ENCODE results near the gene CKMT1A. TPM values are rescaled to one million over a fixed set of nuclear protein-coding genes. Genes with fewer than 3 reads are reported as not detected.
"Not testable (repeated sequence)": the region's sequence is repeated elsewhere in the genome, so short reads cannot be mapped to it uniquely, and the experiment has no call there.

CKMT1A gene
- total RNA-seq (0.79 TPM), polyA plus RNA-seq (2.4 TPM)

DNA sequence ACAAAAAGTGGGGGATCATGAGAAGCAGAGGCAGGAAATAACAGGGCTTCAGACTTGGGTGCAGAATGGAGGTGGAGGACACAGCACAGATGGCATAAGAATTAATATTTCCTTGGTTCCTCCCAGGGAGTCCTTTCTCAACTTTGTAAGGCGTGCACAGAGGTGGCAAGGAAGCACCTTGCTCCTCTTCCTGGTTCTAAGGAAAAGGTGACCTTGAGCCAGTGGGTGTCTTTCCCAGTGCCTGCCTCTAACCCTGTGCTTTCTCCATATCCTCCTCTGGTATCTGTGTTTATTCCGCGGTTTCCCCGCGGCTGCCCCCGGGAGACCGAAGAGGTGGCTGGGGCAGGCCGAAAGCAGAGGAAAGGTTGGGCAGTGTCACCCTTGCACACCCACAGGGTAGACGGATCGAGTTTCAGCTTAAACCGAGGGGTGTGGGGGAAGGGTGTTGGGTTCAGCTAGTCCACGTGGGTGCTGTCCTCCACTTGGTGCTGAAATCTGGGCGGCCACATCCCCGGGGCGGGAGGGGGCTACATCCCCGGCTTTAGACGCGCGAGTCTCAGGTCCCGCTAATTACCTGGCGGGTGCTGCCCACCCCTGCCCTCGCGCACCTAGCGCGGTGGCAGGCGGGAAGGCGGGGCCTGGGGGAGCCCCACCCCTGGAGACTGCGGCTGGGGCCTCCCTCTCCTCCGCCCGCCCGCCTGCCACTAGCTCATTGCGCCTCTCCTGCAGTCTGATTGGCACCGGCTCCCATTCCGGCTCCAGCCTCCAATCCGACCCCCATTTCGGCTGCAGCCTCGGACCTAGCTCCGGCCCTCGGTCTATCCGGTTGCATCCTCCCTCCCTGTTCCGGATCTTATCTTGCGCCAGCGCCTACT is at the start of gene CKMT1A:
Gene CKMT1A (plus strand): TSS at position 712 of the 875 bp plus-strand sequence. CDS start 192 bp downstream, outside the sequence.
- DNase-seq (ENCODE audit: extremely low spot score); H3K36me3 ChIP-seq (ENCODE audit: insufficient read depth); H3K27ac ChIP-seq (ENCODE audit: low read depth); H3K4me3 ChIP-seq (ENCODE audit: low read depth, low read length); H3K4me1 ChIP-seq (ENCODE audit: insufficient read depth): not testable (repeated sequence)
- no CpG with 5 or more reads among the region's 43 CpGs for WGBS

DNA sequence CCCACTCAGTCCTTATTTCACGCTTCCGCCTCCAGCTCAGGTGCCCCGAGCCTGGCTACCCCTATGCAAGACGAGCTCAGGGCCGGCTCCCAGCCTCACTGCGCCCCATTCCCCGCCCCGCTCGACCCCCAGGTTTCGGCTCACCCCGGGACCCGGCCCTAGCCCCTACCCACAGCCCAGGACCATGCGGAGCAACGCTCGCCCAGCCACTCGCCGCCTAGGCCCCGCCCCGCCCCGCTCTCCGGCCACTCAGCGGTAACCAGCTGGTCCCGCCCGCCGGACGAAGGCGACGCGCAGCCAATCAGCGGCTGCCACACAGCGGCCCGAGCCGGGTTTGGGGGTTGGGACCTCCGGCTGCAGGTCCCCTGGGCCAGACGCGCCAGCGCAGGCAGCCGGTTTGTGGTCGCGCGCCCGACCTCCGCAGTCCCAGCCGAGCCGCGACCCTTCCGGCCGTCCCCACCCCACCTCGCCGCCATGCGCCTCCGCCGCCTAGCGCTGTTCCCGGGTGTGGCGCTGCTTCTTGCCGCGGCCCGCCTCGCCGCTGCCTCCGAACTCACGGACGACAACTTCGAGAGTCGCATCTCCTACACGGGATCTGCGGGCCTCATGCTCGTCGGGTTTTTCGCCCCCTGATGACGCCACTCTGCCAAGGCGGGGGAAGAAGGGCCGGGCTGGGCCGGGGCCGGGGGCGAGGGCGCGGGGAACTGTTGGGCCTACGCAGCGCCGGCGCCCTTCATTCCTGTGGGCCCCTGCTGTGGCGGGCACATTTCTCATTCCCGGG is 44.8 kb upstream of the CKMT1A start, which contains the start of gene CATSPER2:
Gene CATSPER2 (minus strand): TSS at position 196 of the 781 bp plus-strand sequence. CDS start 783 bp downstream, outside the sequence.
- DNase-seq (ENCODE audit: extremely low spot score): no peak
- WGBS: 74% methylated on average over 85 of the region's 85 CpGs

DNA sequence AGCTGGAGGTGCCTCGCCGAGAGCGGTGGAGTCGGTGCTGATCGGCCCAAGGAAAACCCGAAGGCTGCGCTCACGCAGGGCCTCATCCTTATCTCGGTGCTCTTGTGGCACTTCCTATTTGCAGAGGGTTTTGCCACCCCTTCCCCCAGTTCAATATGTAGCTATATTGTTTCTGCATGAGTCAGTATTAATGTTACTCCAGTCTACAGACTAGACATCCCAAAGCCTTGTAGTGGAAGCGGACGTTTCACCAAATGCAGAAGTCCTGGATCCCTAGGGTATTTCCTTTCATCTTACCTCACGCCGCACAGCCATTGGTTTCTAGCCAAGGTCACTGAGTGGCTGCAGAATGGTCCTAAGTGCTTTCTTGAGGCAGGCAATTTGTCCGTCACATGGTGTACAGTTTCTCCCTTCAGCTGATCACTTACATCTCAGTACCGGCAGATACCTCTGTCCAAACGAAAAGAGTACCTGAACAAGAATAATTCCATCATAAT is 44.2 kb upstream of the CKMT1A start:
- DNase-seq (ENCODE audit: extremely low spot score); H3K36me3 ChIP-seq (ENCODE audit: insufficient read depth); H3K4me3 ChIP-seq (ENCODE audit: low read depth, low read length); H3K4me1 ChIP-seq (ENCODE audit: insufficient read depth); H3K27ac ChIP-seq (ENCODE audit: low read depth): not testable (repeated sequence)
- WGBS: 93% methylated on average over 16 of the region's 16 CpGs

More for the DNA sequence above, 44.8 kb upstream of the CKMT1A start, which contains the start of gene CATSPER2:
- Histone ChIP-seq H3K4me3 (ENCODE audit: low read depth, low read length) (no peak within 1 kb of the TSS), H3K4me1 (ENCODE audit: insufficient read depth) (no peaks in the 10 kb centered on the region), H3K27ac (ENCODE audit: low read depth) (no peak within 1 kb of the TSS), H3K36me3 (ENCODE audit: insufficient read depth) (no peaks in the 10 kb centered on the region)

DNA sequence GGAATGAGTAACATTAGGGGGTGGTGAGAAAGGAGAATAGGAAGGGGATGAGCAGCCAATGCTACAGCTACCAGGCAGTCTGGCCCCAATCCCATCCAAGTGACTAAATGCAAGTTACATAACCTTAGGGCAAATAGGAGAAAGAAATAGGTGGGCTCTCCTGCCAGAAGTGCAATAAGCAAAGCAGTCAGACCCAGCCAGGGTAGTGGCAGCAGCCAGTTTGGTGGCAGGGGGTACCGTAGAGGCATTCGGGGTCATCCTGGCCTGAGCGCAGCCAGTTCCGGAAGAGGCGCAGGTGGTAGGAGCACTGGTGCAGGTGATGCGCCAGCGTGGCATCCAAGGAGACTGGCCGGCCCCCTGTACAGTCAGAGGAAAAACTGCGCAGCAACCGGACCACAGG is 33.9 kb upstream of the CKMT1A start:
- whole genome bisulfite sequencing: 96% methylated on average over 5 of the region's 10 CpGs
- not testable (repeated sequence) for H3K36me3 ChIP-seq (ENCODE audit: insufficient read depth); H3K27ac ChIP-seq (ENCODE audit: low read depth); DNase-seq (ENCODE audit: extremely low spot score); H3K4me3 ChIP-seq (ENCODE audit: low read depth, low read length); H3K4me1 ChIP-seq (ENCODE audit: insufficient read depth)

DNA sequence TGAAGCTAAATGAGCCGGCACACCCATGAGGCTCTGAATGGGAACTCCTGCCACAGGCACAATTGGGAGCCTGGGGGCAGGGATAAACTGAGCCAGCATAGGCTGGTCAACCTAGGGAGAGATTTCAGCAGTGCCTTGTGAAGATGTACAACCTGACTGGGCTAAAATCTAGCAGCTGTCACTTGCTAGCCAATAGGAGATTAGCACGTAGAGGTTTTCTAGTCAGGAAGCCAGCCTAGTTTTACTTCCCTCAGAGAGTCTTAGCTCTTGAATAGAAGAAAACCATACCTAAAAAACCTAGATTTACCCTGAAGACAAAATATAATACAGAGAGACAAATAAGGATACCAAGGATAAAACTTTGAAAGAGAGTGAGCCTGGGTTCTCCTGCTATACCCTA is 31.4 kb upstream of the CKMT1A start:
- H3K4me3 ChIP-seq (ENCODE audit: low read depth, low read length); H3K27ac ChIP-seq (ENCODE audit: low read depth); H3K36me3 ChIP-seq (ENCODE audit: insufficient read depth); H3K4me1 ChIP-seq (ENCODE audit: insufficient read depth); DNase-seq (ENCODE audit: extremely low spot score): not testable (repeated sequence)
- WGBS: 100% methylated on average over 1 of the region's 2 CpGs

DNA sequence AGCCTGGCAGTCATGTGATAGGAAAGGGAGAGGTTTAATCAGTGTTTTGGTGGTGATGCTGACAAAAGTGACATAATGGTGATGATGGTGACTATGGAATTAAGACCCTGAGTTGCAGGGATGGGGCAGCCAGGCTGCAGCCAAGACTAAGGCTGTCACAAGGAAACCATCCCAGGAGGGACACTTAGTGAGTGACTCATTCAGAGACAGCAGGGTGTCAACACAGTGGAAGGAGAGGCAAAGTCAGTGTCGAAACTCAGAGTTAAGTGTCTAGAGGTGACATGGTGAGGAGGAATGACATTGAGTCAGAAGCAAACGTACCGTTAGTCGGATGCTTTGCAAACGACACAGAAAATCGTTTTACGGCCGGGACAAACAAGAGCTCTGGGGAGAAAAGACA is 30.3 kb upstream of the CKMT1A start:
- H3K4me3 ChIP-seq (ENCODE audit: low read depth, low read length); DNase-seq (ENCODE audit: extremely low spot score); H3K36me3 ChIP-seq (ENCODE audit: insufficient read depth); H3K4me1 ChIP-seq (ENCODE audit: insufficient read depth); H3K27ac ChIP-seq (ENCODE audit: low read depth): not testable (repeated sequence)
- no CpG with 5 or more reads among the region's 8 CpGs for WGBS

DNA sequence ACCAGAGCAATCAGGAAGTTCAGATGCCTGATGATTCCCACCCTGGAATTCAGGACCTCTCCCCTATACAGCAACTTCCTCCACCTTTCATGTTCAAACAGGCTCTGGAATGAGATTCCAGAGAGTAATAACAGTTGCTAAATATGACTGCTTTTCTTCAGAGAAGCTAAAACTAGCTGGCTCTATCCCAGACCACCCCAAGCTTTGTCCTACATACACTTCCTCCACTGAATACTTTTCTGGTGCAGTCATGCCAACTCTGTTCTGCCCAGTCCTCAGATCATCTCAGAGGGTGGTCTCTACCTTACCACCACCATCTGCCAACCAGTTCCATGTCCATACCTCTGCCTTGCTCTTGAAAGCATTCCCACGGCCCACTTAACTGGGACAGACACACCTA is 27.5 kb upstream of the CKMT1A start:
- DNase-seq (ENCODE audit: extremely low spot score); H3K4me1 ChIP-seq (ENCODE audit: insufficient read depth); H3K27ac ChIP-seq (ENCODE audit: low read depth); H3K4me3 ChIP-seq (ENCODE audit: low read depth, low read length); H3K36me3 ChIP-seq (ENCODE audit: insufficient read depth): not testable (repeated sequence)
- WGBS: no CpG with 5 or more reads among the region's 1 CpG

DNA sequence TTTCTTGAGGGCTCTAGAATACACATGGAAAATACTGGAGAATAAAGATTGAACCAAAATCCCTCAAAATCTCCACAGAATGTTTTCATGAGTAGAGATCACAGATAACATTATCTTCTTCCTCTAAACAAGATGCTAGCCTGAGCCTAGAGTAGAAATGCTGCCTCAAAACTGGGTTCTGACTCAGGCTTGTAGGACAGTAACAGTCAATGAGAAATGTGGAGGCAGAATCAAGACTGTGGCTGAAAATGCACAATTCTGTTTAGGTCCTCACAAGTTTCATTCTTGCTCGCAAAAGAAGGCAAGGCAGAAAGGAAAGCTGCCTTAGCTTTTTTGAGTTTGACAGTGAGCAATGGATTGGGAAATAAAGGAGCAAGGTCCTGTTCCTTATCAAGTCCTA is 19.5 kb upstream of the CKMT1A start:
- not testable (repeated sequence) for H3K27ac ChIP-seq (ENCODE audit: low read depth); DNase-seq (ENCODE audit: extremely low spot score); H3K36me3 ChIP-seq (ENCODE audit: insufficient read depth); H3K4me3 ChIP-seq (ENCODE audit: low read depth, low read length); H3K4me1 ChIP-seq (ENCODE audit: insufficient read depth)
- no CpG with 5 or more reads among the region's 1 CpG for WGBS

DNA sequence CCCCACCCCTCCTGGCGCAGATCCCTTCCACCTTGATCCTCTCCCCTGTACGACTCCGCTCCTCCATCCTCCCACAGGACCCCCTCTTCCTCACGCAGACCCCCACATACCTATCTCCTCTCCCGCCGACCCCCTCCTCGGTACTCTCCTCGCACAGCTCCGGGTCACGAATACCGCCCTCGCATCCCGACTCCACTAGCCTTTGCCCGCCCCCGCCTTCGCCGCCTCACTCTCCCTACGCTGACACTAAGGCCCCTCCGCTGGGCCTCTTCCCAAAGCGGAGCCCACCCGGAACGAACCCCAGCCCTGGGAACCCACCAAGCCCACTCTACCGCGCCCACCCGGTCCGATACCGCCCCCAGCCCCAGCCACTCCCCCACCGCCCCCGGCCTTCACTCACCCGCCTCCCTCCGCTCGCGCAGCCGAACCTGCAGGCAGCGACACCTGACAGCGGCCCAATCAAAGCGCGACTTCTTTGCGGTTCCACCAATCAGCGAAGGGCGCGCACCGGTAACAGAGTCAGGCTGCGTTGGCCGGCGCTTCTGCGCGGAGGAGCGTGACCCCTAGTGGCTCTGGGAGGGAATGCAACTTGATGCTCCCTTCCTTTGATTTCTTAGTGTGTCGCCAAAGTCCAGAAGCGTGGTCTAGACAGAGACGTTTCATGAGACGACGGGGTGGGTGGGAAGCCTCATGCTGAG is 3.9 kb upstream of the CKMT1A start:
- DNase-seq (ENCODE audit: extremely low spot score); H3K27ac ChIP-seq (ENCODE audit: low read depth); H3K36me3 ChIP-seq (ENCODE audit: insufficient read depth); H3K4me3 ChIP-seq (ENCODE audit: low read depth, low read length); H3K4me1 ChIP-seq (ENCODE audit: insufficient read depth): not testable (repeated sequence)
- WGBS: no CpG with 5 or more reads among the region's 54 CpGs

DNA sequence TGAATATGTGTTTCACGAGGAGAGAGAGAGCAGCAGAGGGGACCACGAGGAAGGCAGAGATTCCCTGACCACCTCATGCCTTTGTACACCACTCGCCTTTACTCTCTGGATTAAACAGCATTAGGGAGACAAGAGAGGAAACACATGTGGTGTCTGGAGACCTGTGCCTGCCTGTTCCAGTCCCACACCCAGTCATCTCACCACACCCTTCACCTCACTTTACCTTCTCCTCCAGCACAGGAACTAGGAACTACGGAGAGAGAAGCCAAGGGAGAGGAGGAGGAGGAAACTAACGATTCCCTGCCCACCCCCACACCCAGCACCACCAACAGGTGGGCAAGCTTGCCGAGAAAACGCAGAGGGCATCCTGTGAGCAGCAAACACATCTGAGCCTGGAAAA is 980 bp upstream of the CKMT1A start:
- not testable (repeated sequence) for H3K27ac ChIP-seq (ENCODE audit: low read depth); H3K4me1 ChIP-seq (ENCODE audit: insufficient read depth); H3K36me3 ChIP-seq (ENCODE audit: insufficient read depth); DNase-seq (ENCODE audit: extremely low spot score); H3K4me3 ChIP-seq (ENCODE audit: low read depth, low read length)
- 25% methylated on average over 3 of the region's 7 CpGs for WGBS

DNA sequence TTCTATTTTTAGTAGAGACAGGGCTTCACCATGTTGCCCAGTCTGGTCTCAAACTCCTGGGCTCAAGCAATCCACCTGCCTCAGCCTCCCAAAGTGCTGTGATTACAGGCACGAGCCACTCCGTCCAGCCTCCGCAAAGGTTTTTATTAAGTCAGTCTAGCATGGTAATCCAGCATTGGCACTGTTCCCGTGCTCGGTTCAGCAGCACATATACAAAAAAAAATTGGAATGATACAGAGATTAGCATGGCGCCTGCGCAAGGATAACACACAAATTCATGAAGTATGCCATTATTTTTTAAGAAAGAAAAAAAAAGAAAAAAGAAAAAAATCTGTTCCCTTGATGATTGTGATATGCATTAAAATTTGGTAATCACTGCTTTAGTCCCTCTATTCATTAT is 8.5 kb downstream of the CKMT1A start:
- 37% methylated on average over 7 of the region's 7 CpGs for WGBS
- no peak for DNase-seq (ENCODE audit: extremely low spot score)

DNA sequence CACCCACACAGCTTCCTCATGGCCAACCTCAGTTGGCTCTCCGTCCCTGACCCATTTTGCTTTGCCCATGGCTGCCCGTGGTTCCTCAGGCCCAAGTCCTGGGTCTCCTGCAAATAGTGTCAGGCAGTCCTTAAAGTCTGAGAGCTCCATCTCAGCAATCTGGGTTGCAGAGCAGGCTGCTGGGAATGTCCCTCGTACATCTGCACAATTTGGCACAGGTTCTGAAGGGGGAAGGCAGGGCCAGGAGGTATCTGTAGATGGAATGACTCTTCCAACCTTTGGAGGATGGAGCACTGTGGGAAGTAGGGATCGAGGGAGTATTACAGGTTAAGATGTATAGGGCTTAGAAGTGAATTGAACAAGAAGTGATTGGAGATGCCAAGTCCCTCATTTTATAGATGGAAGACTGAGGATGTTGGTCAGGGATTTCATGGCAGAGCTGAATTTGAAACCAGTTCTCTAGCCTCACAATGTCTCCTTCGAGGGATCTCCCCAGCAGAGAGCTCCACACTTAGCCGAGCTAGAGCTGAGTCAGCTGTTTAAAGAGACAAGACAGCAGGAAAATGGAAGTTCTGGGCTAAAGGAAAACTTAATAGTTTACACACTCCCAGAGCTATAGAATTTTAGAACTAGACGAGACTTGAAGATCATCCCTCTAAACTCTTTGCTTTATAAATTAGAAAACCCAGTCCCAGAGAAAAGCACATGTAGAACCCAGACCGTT is 9.2 kb downstream of the CKMT1A start:
- no peak for DNase-seq (ENCODE audit: extremely low spot score)
- WGBS: 69% methylated on average over 8 of the region's 8 CpGs

More for the DNA sequence above, 8.5 kb downstream of the CKMT1A start:
- H3K27ac ChIP-seq (ENCODE audit: low read depth): no peak overlapping the region
- H3K4me1 ChIP-seq (ENCODE audit: insufficient read depth): no peaks in the 10 kb centered on the region
- no peaks in the 10 kb centered on the region for H3K36me3 ChIP-seq (ENCODE audit: insufficient read depth)
- no peak overlapping the region for H3K4me3 ChIP-seq (ENCODE audit: low read depth, low read length)

More for the DNA sequence above, 9.2 kb downstream of the CKMT1A start:
- no peak overlapping the region for H3K27ac ChIP-seq (ENCODE audit: low read depth)
- H3K4me3 ChIP-seq (ENCODE audit: low read depth, low read length): no peak overlapping the region
- H3K36me3 ChIP-seq (ENCODE audit: insufficient read depth): no peaks in the 10 kb centered on the region
- no peaks in the 10 kb centered on the region for H3K4me1 ChIP-seq (ENCODE audit: insufficient read depth)
